Lung (tissue), 12 donors: ENCODE results near the gene C11orf97. TPM values are rescaled to one million over a fixed set of nuclear protein-coding genes. Genes with fewer than 3 reads are reported as not detected.

ENCODE experiments used
- ATAC-seq: fragments of 200-7000 bp; cut with Tn5 transposase; one replicate; pipeline ENCODE4 v1.9.1; 2020; ENCODE audit warnings: moderate number of reproducible peaks; ENCODE audit not compliant: insufficient read depth, low FRiP score
- DNase-seq, 3 donors: peaks; one replicate each; pipeline ENCODE4 v3.0.0-alpha.2; 2013 to 2017
- H3K27ac ChIP-seq, 2 donors: one replicate each; pipeline ENCODE4 v1.5.1; 2013; ENCODE audit warnings: mild to moderate bottlenecking in 2 of 2, moderate library complexity in 2 of 2, control low read depth in 1 of 2, inconsistent platforms in 1 of 2, low read depth in 1 of 2, low read length in 1 of 2
- H3K27me3 ChIP-seq, 3 donors: one replicate each; pipeline ENCODE4 v1.5.1; 2013; ENCODE audit warnings: low read length in 2 of 3; ENCODE audit not compliant: control insufficient read depth in 3 of 3, insufficient read depth in 3 of 3
- H3K36me3 ChIP-seq, 4 donors: one replicate each; pipeline ENCODE4 v1.5.1; 2013; ENCODE audit warnings: low read length in 4 of 4, mild to moderate bottlenecking in 1 of 4, moderate library complexity in 1 of 4; ENCODE audit not compliant: control insufficient read depth in 4 of 4, insufficient read depth in 4 of 4
- H3K4me1 ChIP-seq, 5 donors: one replicate each; pipeline ENCODE4 v1.5.1; 2013; ENCODE audit warnings: low read length in 5 of 5, mild to moderate bottlenecking in 2 of 5, moderate library complexity in 1 of 5; ENCODE audit not compliant: control insufficient read depth in 5 of 5, insufficient read depth in 5 of 5
- H3K4me3 ChIP-seq: one replicate; pipeline ENCODE4 v1.5.1; 2013; ENCODE audit warnings: mild to moderate bottlenecking, control low read depth, moderate library complexity
- H3K9ac ChIP-seq, 2 donors: one replicate each; pipeline ENCODE4 v1.5.1; 2013; ENCODE audit warnings: low read length in 2 of 2, control low read depth in 1 of 2; ENCODE audit not compliant: insufficient read depth in 1 of 2
- H3K9me3 ChIP-seq, 4 donors: one replicate each; pipeline ENCODE4 v1.5.1; 2013; ENCODE audit warnings: low read length in 3 of 4, mild to moderate bottlenecking in 1 of 4, moderate library complexity in 1 of 4; ENCODE audit not compliant: control insufficient read depth in 4 of 4, insufficient read depth in 3 of 4
- CTCF ChIP-seq: IDR thresholded peaks from 2 replicates; pipeline ENCODE4 v1.5.1; 2012; ENCODE audit warnings: mild to moderate bottlenecking; ENCODE audit errors: control extremely low read depth, extremely low read depth
- WGBS, 2 donors: extraction: QIAGEN DNeasy Blood & Tissue Kit; methylation state at CpG; one replicate each; pipeline ENCODE4 v1.1.7; 2013; 5-methylcytosine and 5-hydroxymethylcytosine counted together
- polyA plus RNA-seq, 2 donors: library from polyadenylated mRNA; stranded (reverse); fragments of 200-250 nt; gene quantifications; one replicate each; pipeline ENCODE4 v1.2.1, GENCODE V29; 2013
- total RNA-seq, 2 donors: library from RNA; depleted of rRNA in 1 of 2; stranded (reverse); fragments of >200 nt in 1 of 2; gene quantifications; one replicate each; pipeline ENCODE4 v1.2.1, GENCODE V29; 2014 to 2021
- donor health status: control.
- donor health status: control.
- donor health status: Bipolar disorder and iron deficiency.
- donor health status: healthy.
- donor health status: DM: yes; HTN: yes; CAD: no.

Gene C11orf97
- total and polyA plus RNA-seq, 4 donors, result 4.1 to 14.7 (median 6.9) TPM

- DNase-seq (no peak), ATAC-seq (no peak)
- Histone ChIP-seq H3K36me3 (peaks cover 7 to 24% (median 15%) of the 10 kb centered on the region in 4 donors), H3K27ac (no peak overlapping the region), H3K9ac (no peak overlapping the region), H3K27me3 (no peaks in the 10 kb centered on the region), H3K4me1 (no peaks in the 10 kb centered on the region), H3K9me3 (no peaks in the 10 kb centered on the region), H3K4me3 (no peak overlapping the region)
- 43 to 69% methylated on average over 2 of the region's 2 CpGs for WGBS, 2 donors
- TF ChIP-seq CTCF, result no peak
Measured at GRCh38 chr11:94477624-94478023, 34.6 kb upstream of the C11orf97 start.

- TF ChIP-seq CTCF, result no peak
- DNase-seq, result no peak
- Histone ChIP-seq H3K4me1 (no peaks in the 10 kb centered on the region), H3K4me3 (no peak overlapping the region), H3K9me3 (no peaks in the 10 kb centered on the region), H3K27ac (no peak overlapping the region), H3K9ac (no peak overlapping the region), H3K27me3 (no peaks in the 10 kb centered on the region), H3K36me3 (peaks cover 11 to 25% (median 19%) of the 10 kb centered on the region in 4 donors)
- no peak for ATAC-seq
Measured at GRCh38 chr11:94481342-94481741, 30.9 kb upstream of the C11orf97 start.

- H3K4me3 ChIP-seq, result no peak overlapping the region
- H3K36me3 ChIP-seq, result peaks cover 13 to 31% (median 19%) of the 10 kb centered on the region in 4 donors
- no peak overlapping the region for H3K27ac ChIP-seq
- H3K27me3 ChIP-seq, result no peaks in the 10 kb centered on the region
- 96 to 98% methylated on average over 1 of the region's 1 CpG for WGBS, 2 donors
- no peak for ATAC-seq
- no peak for DNase-seq
- H3K4me1 ChIP-seq, result no peaks in the 10 kb centered on the region
- H3K9ac ChIP-seq, result no peak overlapping the region
- no peaks in the 10 kb centered on the region for H3K9me3 ChIP-seq
- TF ChIP-seq CTCF, result no peak
Measured at GRCh38 chr11:94486068-94486467, 26.2 kb upstream of the C11orf97 start.
